ENCODE measurements around the gene KDM8. TPM values are rescaled to one million over a fixed set of nuclear protein-coding genes. Genes with fewer than 3 reads are reported as not detected.

The KDM8 gene
- total RNA-seq, 1 donor, result 3.3 TPM

Other genes with a start within 250 kb of the KDM8 start
- gene C16orf82, start 136.6 kb upstream of the KDM8 start, total RNA-seq (ENCODE audit: low replicate concordance), result not detected in 2 replicates
- gene NSMCE1, start 65.2 kb downstream of the KDM8 start, total RNA-seq (ENCODE audit: low replicate concordance), result 97.7 and 113 TPM in 2 replicates
- 25.6 and 82.3 TPM in 2 replicates for gene IL4R, start 110.4 kb downstream of the KDM8 start, total RNA-seq (ENCODE audit: low replicate concordance)
- gene IL21R, start 198.6 kb downstream of the KDM8 start, total RNA-seq (ENCODE audit: low replicate concordance), result 0.54 TPM in 1 of 2 replicates, not detected in the other

Measured in fibroblast of the aortic adventitia (primary cell).